NCI-H1105 treated with DMSO at 0.1 percent for 48 hours (cell line): ENCODE data around the gene DNHD1.

Source experiments
- DNase-seq: peaks from one replicate; lab custom pipeline; 2025; lab: John Stamatoyannopoulos, UW

The DNHD1 gene

GRCh38 chr11:6497069-6497839 is at the start of gene DNHD1:
TSS of gene DNHD1 (plus strand) at chr11:6497280. CDS start at chr11:6498216, 936 bp downstream.
- DNase-seq: no peak

DNA sequence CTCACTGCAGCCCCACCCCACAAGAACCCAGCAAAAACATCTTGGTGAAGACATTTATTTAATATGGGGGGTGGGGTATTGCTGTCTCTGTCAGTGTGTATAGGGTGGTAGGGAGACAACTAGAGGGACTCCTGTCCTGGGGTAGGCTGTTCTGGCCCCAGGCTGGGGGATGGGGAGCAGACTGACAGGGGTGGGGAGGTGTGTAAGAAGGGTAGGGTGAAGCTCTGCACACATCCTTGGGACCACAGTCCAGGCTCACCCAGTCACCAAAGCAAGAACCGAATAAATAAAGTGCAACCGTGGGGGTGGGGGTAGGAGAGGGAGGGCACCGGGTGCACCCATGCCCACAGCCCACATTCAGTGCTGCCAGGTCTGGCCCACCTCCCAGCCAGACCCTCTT is 48.5 kb upstream of the DNHD1 start:
- DNase-seq: no peak

DNA sequence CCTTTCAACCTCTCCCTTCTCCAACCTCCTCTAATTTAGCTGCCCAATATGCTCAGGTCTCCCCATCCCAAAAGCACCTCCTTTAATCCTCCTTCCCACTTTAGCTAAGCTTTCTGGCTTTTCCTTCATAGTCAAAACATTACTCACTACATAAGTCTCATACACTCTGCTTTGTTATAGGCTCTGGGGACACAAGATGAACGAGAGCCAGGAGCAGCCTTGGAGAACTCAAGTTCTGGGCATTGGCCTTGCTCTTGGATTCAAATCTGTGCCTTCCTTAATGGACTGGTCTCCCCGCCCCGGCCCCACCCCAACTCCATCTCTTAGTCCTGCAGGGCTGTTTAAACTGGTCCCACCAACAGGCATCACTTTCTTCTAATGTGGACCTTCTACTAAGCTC is 44.9 kb upstream of the DNHD1 start:
- no peak for DNase-seq

DNA sequence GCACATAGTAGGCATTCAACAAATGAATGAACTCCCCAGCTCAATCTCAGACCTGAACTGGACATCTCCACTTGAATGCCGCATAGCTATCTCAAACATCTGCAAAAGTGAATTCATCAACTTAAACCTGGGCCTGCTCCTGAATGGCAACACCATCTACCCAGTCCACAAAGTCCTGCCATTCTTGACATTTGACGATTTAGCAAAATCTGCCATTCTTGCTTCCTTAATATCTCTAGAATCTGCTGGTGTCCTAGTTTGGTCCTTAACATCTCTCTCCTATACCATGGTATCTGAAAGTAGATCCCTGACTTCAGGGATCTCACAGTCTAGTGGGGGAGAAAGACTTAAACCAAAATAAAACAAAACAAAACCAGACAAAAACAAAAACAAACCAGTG is 43.9 kb upstream of the DNHD1 start:
- DNase-seq: no peak

DNA sequence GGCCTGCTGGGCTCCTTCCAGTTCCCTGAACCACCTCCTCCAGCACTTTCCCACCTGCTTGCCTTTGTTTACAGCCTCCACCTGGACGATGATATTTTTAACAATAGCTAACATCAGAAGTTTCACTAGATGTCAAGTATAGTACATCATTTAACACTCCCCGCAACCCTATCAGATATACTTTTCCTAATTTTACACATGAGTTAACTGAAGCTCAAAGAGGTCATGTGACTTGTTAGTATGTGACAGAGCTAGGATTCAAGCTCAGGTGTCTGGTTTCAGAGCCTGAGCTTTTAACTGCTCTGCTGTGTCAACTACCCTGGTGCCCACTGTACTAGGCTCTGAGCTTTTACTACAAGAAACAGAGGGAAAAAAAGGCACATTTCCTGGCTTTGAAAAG is 42.0 kb upstream of the DNHD1 start:
- peak; percentile 69 for DNase-seq

- no peak for DNase-seq
Observed at GRCh38 chr11:6456361-6457073, 40.6 kb upstream of the DNHD1 start.

GRCh38 chr11:6457581-6458320 is 39.3 kb upstream of the DNHD1 start:
- no peak for DNase-seq

DNA sequence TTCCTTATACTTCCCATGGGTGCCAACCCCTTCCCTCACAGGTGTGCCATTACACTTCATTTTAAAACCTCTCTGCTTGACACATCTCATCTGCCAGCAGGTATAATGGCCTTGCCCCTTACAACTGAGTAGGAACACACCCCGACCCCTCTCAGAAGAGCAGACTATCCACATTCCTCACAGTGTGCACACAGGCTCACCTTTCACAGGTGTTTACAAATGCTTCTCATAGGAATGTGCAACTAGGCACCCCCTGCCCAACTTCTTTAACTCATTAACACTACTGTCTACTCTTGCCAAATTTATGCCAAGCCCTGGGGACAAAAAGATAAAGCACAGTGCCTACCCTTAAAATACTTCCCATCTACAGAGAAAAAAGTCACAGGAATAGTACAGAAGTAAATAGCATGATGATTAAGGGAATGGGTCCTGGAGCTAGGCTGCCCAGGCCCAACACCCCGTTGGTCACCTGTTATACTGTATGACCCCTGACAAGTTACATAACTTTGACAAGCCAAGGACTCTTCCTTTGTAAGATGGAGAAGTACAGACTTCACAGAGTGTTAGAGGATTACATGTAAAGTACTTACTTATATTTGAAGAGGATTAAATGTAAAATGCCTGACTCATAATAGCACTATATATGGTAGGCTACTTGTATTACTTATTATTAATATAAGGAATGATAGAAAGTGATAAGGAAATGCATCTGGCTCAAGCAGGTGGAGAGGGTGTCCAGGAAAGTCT is 38.6 kb upstream of the DNHD1 start:
- DNase-seq: no peak

DNA sequence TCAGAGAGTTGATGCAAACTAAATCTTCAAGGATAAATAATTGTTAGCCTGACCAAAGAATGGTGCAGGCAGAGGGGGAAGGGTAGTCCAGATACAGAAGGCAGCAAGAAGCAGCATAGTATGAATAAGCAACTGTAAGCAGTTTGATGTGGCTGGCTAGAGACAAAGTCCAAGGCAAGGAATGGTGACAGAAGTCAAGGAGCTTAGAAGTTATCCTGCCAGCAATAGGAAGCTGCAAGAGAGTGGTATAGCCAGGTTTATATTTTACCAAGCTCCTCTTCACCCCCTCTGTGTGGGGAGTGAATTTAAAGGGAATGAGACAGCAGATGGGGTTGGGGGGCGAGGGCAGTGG is 38.0 kb upstream of the DNHD1 start:
- no peak for DNase-seq

GRCh38 chr11:6468712-6469495 is 28.2 kb upstream of the DNHD1 start:
- peak; percentile 52 for DNase-seq

- DNase-seq: no peak
Observed at GRCh38 chr11:6469599-6469998, 27.5 kb upstream of the DNHD1 start.

- no peak for DNase-seq
Observed at GRCh38 chr11:6472934-6473333, 24.1 kb upstream of the DNHD1 start.

DNA sequence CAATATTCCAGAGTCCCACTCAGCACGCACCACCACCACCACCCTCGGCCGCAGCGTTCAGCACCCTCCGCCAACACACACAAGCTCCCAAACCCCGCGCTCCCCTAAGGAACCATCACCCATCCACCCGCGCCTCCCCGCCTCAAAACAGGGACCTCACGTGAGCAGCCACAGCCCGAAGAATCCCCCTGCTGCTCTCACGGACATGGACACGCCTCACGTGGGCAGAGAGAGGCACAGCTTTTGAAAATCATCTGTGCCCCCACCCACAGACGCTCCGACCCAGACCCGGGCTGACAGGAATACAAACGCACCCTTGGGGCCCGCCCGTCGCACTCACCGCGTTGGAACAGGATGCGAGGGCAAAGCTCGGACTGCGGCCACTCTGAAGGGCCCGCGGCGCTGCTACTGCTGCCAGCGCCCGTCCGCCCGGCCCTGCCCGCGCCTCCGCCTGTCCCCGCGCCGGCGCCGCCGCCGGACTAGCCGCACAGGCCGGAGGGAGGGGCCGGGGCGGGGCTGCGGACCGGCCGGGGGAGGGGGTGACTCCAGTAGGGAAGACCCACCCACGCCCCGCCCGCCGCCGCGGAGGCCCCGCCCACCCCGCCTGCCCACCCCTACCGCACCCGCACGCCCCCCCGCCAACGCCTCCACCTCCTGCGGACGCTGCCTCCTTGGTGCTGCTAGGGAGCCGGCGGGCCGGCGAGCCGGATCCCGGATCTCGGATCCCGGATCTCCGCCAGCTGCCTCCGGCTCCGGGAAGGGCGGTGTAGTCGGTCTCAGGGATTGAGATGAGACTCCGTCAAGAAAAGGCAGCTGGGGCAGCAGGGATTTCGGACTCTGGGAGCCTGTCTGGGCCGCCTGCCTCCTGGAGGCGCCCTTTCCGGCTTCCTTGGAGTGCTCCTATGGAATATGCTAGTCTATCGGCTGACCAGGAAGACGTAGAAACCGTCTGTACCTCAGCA is 23.3 kb upstream of the DNHD1 start, which contains the start of gene TRIM3:
Gene TRIM3, minus strand, starts transcription at position 491 of the 962 bp plus-strand sequence. CDS start 8,246 bp downstream, outside the sequence.
- DNase-seq: peak; percentile 79

- no peak for DNase-seq
Observed at GRCh38 chr11:6474413-6474792, 22.7 kb upstream of the DNHD1 start.

DNA sequence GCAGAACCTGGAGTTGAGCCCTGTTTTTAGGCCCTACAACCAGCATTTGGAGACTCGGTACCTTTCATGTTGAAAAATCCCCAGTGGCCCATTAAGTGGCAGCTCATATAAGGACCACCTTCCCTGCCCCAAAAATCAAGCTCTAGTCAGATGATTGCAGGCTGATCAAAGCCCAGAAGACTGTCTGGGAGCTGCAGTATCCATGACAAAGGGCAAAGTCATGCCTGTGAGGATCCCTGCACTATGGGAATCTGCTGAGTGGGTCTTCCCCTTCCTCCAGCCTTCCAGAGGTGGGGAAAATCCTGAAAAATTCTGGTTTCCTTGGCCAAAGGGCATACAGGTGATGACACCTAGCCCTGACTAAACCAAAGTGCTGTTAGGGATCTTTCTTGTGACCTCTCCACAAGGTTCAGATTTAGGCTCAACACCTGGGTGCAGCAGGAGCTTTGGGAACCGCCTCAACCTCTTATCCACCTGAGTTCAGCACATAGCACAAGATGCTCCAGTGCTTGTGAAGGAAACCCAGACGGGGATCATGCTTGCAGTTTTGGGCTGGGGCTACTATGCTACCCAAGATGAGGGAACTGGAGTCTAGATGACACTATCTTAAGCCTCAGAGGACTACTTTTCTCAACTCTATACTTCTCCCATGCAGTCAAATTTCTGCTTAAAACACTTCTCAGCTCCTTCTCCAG is 22.1 kb upstream of the DNHD1 start:
- DNase-seq: no peak

DNA sequence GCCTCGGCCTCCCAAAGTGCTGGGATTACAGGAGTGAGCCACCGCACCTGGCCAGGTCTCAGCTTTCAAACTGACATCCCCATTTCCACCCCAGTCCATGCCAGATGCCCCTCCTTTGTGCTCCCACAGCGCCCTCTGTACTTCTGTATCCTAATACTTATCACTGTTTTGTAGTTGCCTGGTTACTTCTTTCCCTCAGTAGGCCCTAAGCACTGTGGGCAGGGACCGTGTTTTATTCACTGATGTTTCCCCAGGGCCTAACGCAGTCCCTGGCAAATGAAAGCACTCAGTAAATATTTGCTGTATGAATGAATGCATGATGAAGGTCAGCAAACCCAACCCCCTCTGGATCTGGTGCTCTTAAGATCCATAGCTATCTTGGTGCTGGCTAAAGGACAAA is 21.1 kb upstream of the DNHD1 start:
- no peak for DNase-seq

GRCh38 chr11:6476571-6476970 is 20.5 kb upstream of the DNHD1 start:
- DNase-seq: no peak

- DNase-seq: no peak
Observed at GRCh38 chr11:6480299-6480914, 16.7 kb upstream of the DNHD1 start.
